GM21367 (cell line): Measurements from ENCODE around the gene SERPINB2.
A peak's percentile ranks its signal among the peaks of the same experiment; 100 is the strongest.
"Not testable (repeated sequence)": the region's sequence is repeated elsewhere in the genome, so short reads cannot be mapped to it uniquely, and the experiment has no call there.

Experiments used
- ATAC-seq: cut with Tn5 transposase; IDR thresholded peaks from one replicate; pipeline ENCODE4 v1.9.1; 2021; ENCODE audit not compliant: unreplicated experiment

SERPINB2 gene

DNA sequence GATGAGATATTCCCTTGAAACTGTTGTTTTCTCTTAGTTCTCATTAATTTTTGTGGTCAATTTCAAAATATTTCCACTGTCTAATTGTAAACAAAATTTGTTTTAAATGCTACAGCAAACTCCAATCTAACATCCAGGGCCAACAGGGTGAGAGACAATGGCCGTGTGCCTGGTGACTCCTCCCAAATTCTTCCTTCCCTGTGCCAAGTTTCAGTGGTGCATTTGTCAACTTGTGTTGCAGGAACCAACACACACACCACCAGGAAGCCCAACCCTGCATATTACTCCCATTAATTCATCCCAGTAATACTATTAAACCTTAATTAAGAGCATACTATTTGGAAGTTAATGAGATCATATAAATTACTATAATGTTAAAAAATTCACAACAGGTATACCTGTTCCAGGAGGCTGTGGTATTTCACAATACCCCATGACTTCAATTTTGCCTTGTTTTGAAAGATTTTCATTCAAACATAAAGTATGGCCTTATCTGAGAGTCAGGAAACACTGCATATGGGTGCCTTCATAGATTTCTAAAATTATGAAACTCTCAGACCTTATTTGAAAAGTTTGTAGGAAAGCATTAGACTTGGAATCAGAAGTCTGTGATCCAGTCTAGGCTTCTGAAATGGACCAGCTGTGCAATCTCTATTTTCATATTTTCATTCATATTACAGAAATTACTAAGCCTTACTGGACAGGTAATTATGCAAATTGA lies 1.1 kb downstream of the SERPINB2 start:
- no peak for ATAC-seq

DNA sequence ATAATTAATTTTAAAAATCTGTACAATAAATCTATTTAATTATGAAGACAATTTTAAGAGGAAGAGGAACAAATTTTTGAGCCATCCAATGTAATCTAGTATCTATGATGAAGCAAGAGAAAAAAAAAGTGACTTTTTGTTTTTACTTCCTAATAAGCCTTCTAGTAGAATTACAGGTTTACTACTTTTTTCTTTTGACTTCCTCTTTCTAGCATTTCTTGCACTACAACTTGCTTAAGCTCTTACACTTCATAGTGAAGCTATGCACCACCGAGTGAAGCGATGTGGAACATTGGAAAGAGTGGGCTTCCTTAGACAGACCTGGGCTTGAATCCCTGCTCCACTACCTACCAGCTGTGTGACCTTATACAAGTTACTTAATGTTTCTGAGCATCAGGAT lies 2.1 kb downstream of the SERPINB2 start:
- no peak for ATAC-seq

DNA sequence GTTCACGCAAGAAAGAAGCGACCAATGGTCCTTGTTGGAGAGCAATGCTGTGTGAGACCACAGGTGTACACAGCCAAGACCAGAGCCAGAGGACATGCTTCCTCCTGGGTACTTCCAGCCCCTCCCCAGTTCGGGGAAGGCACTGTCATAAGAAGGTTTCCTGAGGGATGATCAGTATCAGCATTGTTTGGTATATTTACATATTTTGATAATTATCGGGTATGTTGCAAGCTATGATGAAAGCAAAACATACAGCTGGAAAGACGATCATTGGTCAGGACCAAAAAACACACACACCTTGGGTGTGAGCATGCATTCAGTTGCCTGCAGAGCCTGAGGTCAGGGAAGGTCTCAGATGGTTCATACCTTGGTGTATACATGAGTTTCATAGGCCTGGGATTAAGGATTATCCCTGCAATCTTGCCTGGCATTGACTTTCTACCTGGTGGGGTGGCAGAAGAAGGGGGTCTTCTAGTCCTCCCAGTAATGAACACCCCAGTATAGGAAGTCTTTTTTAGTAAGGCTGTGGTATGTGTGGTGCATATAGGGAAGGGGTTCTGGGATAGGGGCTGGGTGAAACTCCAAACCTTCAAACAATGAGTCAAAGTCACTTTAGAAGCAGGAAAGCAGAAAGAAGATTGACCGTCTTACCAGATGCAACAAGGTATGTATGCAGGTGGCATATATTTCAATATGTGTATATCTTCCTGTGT lies 2.9 kb downstream of the SERPINB2 start:
- ATAC-seq, result no peak

DNA sequence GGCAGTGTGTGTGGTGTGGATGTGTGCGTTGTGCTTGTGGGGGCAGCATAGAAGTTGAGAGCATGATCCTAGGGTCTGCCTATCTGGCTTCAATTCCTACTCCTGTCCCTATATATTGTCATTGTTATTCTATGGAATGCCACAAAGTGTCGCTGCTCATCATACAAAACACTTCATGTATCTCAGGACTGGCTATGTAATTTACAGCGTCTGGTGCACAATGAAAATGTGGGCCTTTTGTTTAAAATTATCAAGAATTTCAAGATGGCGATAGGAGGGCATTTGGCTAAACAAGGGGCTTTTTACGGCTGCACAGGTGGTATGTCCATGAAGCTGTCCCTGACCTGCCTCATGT lies 3.4 kb downstream of the SERPINB2 start:
- ATAC-seq, result peak; percentile 80

DNA sequence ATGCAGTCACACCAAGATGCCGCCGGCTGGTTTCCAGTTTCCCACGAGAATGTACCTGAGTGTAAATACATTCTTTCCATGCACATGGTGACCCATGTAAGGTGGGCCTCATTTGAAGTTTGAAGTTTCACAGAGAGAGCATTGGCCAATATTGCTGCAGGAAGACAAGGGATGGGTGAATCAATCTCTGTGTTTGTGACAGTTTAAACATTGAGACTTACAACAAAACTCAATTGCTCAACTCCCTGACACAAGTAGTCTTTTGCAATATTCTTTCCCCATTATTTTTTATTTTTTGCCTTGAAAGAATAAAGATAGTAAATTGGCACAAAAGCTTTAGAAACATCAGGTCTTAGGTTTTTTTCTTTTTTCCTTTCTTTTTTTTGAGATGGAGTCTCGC lies 5.1 kb downstream of the SERPINB2 start:
- no peak for ATAC-seq

- no peak for ATAC-seq
Observed at GRCh38 chr18:63894106-63894772, 6.7 kb downstream of the SERPINB2 start.

DNA sequence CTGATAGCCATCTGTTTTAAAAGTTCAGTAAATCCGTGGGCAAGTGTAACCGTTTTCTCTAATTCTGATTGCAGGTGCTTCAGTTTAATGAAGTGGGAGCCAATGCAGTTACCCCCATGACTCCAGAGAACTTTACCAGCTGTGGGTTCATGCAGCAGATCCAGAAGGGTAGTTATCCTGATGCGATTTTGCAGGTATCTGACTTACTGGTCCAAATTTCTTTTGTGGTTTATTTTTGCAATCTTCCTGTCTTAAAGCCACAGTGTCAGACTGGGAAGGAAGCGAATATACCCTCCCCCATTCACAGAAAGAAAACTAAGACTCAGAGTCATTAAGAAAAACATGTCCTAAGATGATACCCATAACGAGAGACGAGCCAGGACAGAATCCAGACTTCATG lies 7.7 kb downstream of the SERPINB2 start:
- ATAC-seq, result no peak

- ATAC-seq, result no peak
Observed at GRCh38 chr18:63897072-63897471, 9.6 kb downstream of the SERPINB2 start.

- no peak for ATAC-seq
Observed at GRCh38 chr18:63899206-63899605, 11.7 kb downstream of the SERPINB2 start.

GRCh38 chr18:63903851-63904570 lies 16.5 kb downstream of the SERPINB2 start:
- no peak for ATAC-seq

GRCh38 chr18:63904694-63905093 lies 17.2 kb downstream of the SERPINB2 start:
- no peak for ATAC-seq

GRCh38 chr18:63905361-63905760 lies 17.9 kb downstream of the SERPINB2 start:
- no peak for ATAC-seq

- ATAC-seq, result no peak
Observed at GRCh38 chr18:63906056-63906455, 18.6 kb downstream of the SERPINB2 start.

DNA sequence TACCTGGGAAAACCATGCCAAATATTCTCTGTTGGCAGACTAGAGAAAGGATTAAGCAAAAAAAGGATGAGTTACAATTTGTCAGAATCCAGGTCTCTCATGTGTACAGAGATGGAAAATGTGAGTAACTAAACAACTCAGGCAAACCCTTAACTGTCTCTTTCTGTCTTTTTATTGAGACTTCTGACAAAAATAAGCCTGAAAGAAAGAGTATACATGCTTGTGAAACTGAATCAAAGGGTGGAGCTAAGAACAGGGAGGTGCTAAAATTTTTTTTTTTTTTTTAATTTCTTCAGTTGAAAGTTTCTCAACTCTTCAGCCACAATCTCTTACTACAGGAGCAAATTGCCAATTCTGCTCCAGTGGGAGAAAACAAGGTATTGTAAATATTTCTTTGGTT lies 20.2 kb downstream of the SERPINB2 start, which contains the start of gene SERPINB10:
SERPINB10 (plus strand) TSS at position 295 of the 400 bp plus-strand sequence. CDS start 7,553 bp downstream, outside the sequence.
- ATAC-seq, result peak; percentile 67

GRCh38 chr18:63908858-63909257 lies 21.4 kb downstream of the SERPINB2 start:
- no peak for ATAC-seq

DNA sequence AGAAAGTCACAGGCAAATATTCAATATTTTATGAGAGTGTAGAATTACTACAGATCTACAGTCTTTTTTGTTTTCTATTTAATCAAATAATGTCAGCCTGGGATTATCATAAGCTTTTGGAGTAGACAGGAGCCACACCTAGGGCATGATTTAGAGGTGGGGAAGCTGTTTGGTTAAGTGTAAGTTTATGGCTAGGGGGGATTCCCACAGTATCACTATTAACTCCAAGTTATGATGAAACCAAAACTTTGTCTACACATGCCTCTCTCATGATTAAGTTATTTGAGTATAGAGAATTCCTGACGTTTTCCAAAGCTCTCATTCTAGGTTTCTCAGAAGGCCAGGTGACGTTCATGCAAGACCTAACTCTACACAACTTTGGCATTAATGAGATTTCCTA lies 22.4 kb downstream of the SERPINB2 start:
- ATAC-seq, result peak; percentile 38

- ATAC-seq, result no peak
Observed at GRCh38 chr18:63917817-63918216, 30.3 kb downstream of the SERPINB2 start.

DNA sequence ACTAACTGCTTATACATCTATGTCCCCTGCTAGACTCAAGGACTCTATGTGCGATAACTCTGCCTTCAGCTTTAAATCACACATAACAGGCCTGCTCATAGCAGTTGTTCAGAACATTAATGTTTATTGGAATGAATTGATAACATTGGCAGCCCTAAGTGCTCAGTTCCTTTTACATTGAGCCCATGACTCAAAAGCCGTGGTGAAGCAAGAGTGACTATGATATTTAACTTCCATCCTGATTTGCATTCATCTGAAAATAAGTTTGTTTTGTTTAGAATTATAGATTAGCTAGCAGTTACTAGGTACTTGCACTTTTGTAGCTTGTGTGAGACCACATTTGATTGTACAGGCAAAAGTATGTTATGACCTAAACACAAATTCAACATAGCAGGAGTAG lies 34.5 kb downstream of the SERPINB2 start:
- ATAC-seq, result no peak

DNA sequence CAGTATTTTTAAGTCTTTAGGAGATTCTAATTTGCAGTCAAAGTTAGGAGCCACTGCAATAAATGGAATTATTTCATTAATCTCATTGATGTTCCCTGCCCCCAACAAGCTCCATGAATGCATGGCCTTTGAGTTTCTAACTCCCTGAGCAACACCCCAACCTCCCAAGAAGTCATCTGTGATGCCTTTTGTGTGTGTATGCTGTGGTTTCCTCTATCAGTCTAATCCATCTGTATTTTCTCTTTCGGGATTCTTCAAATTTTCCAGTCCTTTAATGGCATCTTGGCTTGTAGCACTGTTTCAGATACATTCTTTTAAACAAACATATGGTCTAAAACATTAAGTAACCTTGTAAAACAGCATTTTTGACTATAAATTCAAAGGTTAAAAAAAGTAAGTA lies 37.0 kb downstream of the SERPINB2 start:
- no peak for ATAC-seq

- ATAC-seq, result no peak
Observed at GRCh38 chr18:63928331-63928730, 40.8 kb downstream of the SERPINB2 start.

DNA sequence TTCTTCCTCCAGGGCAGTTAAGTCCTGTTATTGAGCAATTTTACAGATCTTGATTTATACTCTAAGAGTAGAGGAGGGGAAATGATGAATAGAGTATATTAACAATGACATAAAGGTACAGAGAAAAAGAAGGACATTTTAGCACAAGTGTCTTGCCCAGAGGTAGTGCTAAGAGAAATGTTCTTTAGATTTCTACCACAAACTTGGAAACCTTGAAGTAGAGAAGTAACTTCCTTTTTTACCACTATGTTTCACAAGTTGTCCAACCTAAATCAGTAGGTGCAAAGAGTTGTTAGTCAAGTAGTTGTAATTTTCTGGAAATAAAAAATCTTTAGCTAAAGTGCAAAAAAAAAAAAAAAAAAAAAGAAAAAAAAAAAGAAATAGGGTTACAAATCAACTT lies 41.9 kb downstream of the SERPINB2 start:
- not testable (repeated sequence) for ATAC-seq
